Retinal pigment epithelial cell (primary cell): ENCODE measurements around the gene SLIT1.
A peak's percentile ranks its signal among the peaks of the same experiment; 100 is the strongest.

Experiments
- DNase-seq: peaks from one replicate; pipeline ENCODE4 v3.0.0-alpha.2; 2010; ENCODE audit warnings: low read depth
- H3K4me3 ChIP-seq: 2 replicates; pipeline ENCODE4 v1.5.1; 2011; ENCODE audit warnings: mild to moderate bottlenecking, low read length, control low read depth, moderate library complexity
- CTCF ChIP-seq: conservative IDR thresholded peaks from 2 replicates; pipeline ENCODE4 v1.5.1; 2011; ENCODE audit warnings: low read depth, low read length, control low read depth, inconsistent platforms

Gene SLIT1

GRCh38 chr10:97121041-97121440 lies 64.7 kb downstream of the SLIT1 start:
- no peak for TF ChIP-seq CTCF
- no peak overlapping the region for H3K4me3 ChIP-seq
- no peak for DNase-seq

- no peak for TF ChIP-seq CTCF
- H3K4me3 ChIP-seq = no peak overlapping the region
- no peak for DNase-seq
Observed at GRCh38 chr10:97120370-97120769, 65.4 kb downstream of the SLIT1 start.

- H3K4me3 ChIP-seq = no peak overlapping the region
- TF ChIP-seq CTCF = no peak
- no peak for DNase-seq
Observed at GRCh38 chr10:97119058-97119745, 66.6 kb downstream of the SLIT1 start.

GRCh38 chr10:97117372-97117771 lies 68.4 kb downstream of the SLIT1 start:
- DNase-seq = peak; percentile 3
- no peak overlapping the region for H3K4me3 ChIP-seq
- TF ChIP-seq CTCF = peak; percentile 64

GRCh38 chr10:97116462-97117162 lies 69.1 kb downstream of the SLIT1 start:
- H3K4me3 ChIP-seq = no peak overlapping the region
- no peak for TF ChIP-seq CTCF
- no peak for DNase-seq

- no peak overlapping the region for H3K4me3 ChIP-seq
- TF ChIP-seq CTCF = no peak
Observed at GRCh38 chr10:97115846-97116245, 69.9 kb downstream of the SLIT1 start.

GRCh38 chr10:97111615-97112014 lies 74.1 kb downstream of the SLIT1 start:
- H3K4me3 ChIP-seq = no peak overlapping the region
- DNase-seq = no peak
- TF ChIP-seq CTCF = no peak

More at GRCh38 chr10:97115846-97116245, 69.9 kb downstream of the SLIT1 start:
- DNase-seq = no peak
